Measurements from ENCODE around the gene GPSM1. TPM values are rescaled to one million over a fixed set of nuclear protein-coding genes. Genes with fewer than 3 reads are reported as not detected.

GPSM1 gene
- polyA plus RNA-seq, 1 of the 3 experiments (the other 2 are of a cell fraction), result 26.7 TPM

- no peak for DNase-seq
- Histone ChIP-seq H3K79me2 (ENCODE audit: insufficient read depth) (0 out of 2 replicates have a peak, but pooled peaks cover 9% of the 10 kb centered on the region), H3K9ac (no peak overlapping the region), H3F3A (replicated peaks; ENCODE audit: insufficient read depth) (peaks cover 10% of the 10 kb centered on the region), H3K4me2 (no peak overlapping the region), H2AFZ (ENCODE audit: low read depth) (no peak overlapping the region), H3K4me3 (ENCODE audit: low read depth in 2 of 2, low read length in 1 of 2) (no peak overlapping the region), H3K9me3 (no peaks in the 10 kb centered on the region), H3K4me1 (ENCODE audit: control insufficient read depth in 1 of 2, insufficient read depth in 2 of 2, low read depth in 1 of 2, low read length in 1 of 2) (no peaks in the 10 kb centered on the region), H3K27me3 (ENCODE audit: insufficient read depth) (no peaks in the 10 kb centered on the region), H4K20me1 (ENCODE audit: insufficient read depth) (no peaks in the 10 kb centered on the region), H3K27ac (ENCODE audit: low read depth in 2 of 2, low read length in 1 of 2) (no peak overlapping the region), H3K36me3 (replicated peaks in 1 of 2; ENCODE audit: control insufficient read depth in 1 of 2, insufficient read depth in 2 of 2, low read length in 1 of 2) (peaks cover 39 to 61% of the 10 kb centered on the region in 2 experiments), H3K9me2 (no peaks in the 10 kb centered on the region)
- ChIA-PET CTCF (interaction anchor here (1.1 to 2.6 kb wide), 5 partner anchors 11 to 77 kb away, joined by 3 to 11 read pairs (median 8); partner anchors contain the start of genes DNLZ and SNAPC4), POLR2A (interaction anchor here (1.2 to 1.8 kb wide), 2 partner anchors 17 to 26 kb away, joined by 4 to 5 read pairs; partner anchors contain the start of gene DNLZ)
- WGBS (ENCODE audit: low lambda C conversion rate), result 94% methylated on average over 12 of the region's 14 CpGs
- TF ChIP-seq SMC3 (IDR thresholded peaks at IDR 0.05; ENCODE audit: low read depth, low read length) (no peak), USF2 (IDR thresholded peaks at IDR 0.05; ENCODE audit: borderline replicate concordance, low read depth, low read length) (no peak), EP300 (IDR thresholded peaks at IDR 0.05; ENCODE audit: borderline replicate concordance in 1 of 2, low read depth in 1 of 2, low read length in 1 of 2) (no peak), RXRA (IDR thresholded peaks at IDR 0.05; ENCODE audit: borderline replicate concordance, low read depth) (no peak), JUND (IDR thresholded peaks at IDR 0.05) (no peak), NRF1 (IDR thresholded peaks at IDR 0.05; ENCODE audit: low read depth, low read length) (no peak), SIN3A (IDR thresholded peaks at IDR 0.05; ENCODE audit: borderline replicate concordance, low read depth, low read length) (no peak), NFIC (IDR thresholded peaks at IDR 0.05; ENCODE audit: borderline replicate concordance) (no peak), TCF12 (IDR thresholded peaks at IDR 0.05) (no peak)
Measured at GRCh38 chr9:136389396-136389795, 62.1 kb downstream of the GPSM1 start.

GRCh38 chr9:136391737-136392537, 64.6 kb downstream of the GPSM1 start:
- DNase-seq, result no peak
- no peak overlapping the region for H3K9ac ChIP-seq
- H4K20me1 ChIP-seq (ENCODE audit: insufficient read depth), result no peaks in the 10 kb centered on the region
- peaks cover 36 to 83% of the 10 kb centered on the region in 2 experiments for H3K36me3 ChIP-seq (replicated peaks in 1 of 2; ENCODE audit: control insufficient read depth in 1 of 2, insufficient read depth in 2 of 2, low read length in 1 of 2)
- no peak overlapping the region for H3K4me3 ChIP-seq (ENCODE audit: low read depth in 2 of 2, low read length in 1 of 2)
- no peaks in the 10 kb centered on the region for H3K9me2 ChIP-seq
- H3K27me3 ChIP-seq (ENCODE audit: insufficient read depth), result no peaks in the 10 kb centered on the region
- no peak overlapping the region for H3K4me2 ChIP-seq
- H3F3A ChIP-seq (replicated peaks; ENCODE audit: insufficient read depth), result peaks cover 5% of the 10 kb centered on the region
- H3K4me1 ChIP-seq (ENCODE audit: control insufficient read depth in 1 of 2, insufficient read depth in 2 of 2, low read depth in 1 of 2, low read length in 1 of 2), result no peaks in the 10 kb centered on the region
- 95% methylated on average over 24 of the region's 28 CpGs for WGBS (ENCODE audit: low lambda C conversion rate)
- CTCF ChIA-PET, result interaction anchor here (0.8 to 3.1 kb wide), 10 partner anchors 9 to 240 kb away, joined by 3 to 11 read pairs (median 4); partner anchors contain the start of genes DNLZ and SNAPC4
- H3K27ac ChIP-seq (ENCODE audit: low read depth in 2 of 2, low read length in 1 of 2), result no peak overlapping the region
- no peak overlapping the region for H2AFZ ChIP-seq (ENCODE audit: low read depth)
- H3K79me2 ChIP-seq (ENCODE audit: insufficient read depth), result peaks cover 15% of the 10 kb centered on the region; the same call in 1 of the 2 replicates
- no peaks in the 10 kb centered on the region for H3K9me3 ChIP-seq
- POLR2A ChIA-PET, result interaction anchor here (1.2 kb wide), 1 partner anchor 18 kb away, joined by 3 read pairs; no protein-coding TSS in a partner anchor
- TF ChIP-seq PBX3 (IDR thresholded peaks at IDR 0.05), result no peak
- TF ChIP-seq RXRA (IDR thresholded peaks at IDR 0.05; ENCODE audit: borderline replicate concordance, low read depth), result no peak
- TF ChIP-seq YY1 (IDR thresholded peaks at IDR 0.05; ENCODE audit: low read depth), result no peak
- no peak for TF ChIP-seq TAF1 (IDR thresholded peaks at IDR 0.05; ENCODE audit: borderline replicate concordance, low read depth, low read length)
- TF ChIP-seq CTCF (IDR thresholded peaks at IDR 0.05), result no peak
- no peak for TF ChIP-seq SMC3 (IDR thresholded peaks at IDR 0.05; ENCODE audit: low read depth, low read length)
- no peak for TF ChIP-seq NRF1 (IDR thresholded peaks at IDR 0.05; ENCODE audit: low read depth, low read length)
- no peak for TF ChIP-seq RFX5 (IDR thresholded peaks at IDR 0.05; ENCODE audit: low read length)
- no peak for TF ChIP-seq TCF12 (IDR thresholded peaks at IDR 0.05)
- TF ChIP-seq MXI1 (IDR thresholded peaks at IDR 0.05; ENCODE audit: low read depth, low read length), result no peak
- no peak for TF ChIP-seq GATA2 (CRISPR knock-in tag; IDR thresholded peaks at IDR 0.05)
- TF ChIP-seq FOXM1 (IDR thresholded peaks at IDR 0.05; ENCODE audit: low read depth), result no peak
- no peak for TF ChIP-seq IRF3 (IDR thresholded peaks at IDR 0.05; ENCODE audit: low read depth, low read length)
- no peak for TF ChIP-seq TEAD4 (IDR thresholded peaks at IDR 0.05; ENCODE audit: borderline replicate concordance, insufficient read depth)
- TF ChIP-seq ELF1 (IDR thresholded peaks at IDR 0.05), result no peak
- TF ChIP-seq MAX (IDR thresholded peaks at IDR 0.05; ENCODE audit: low read depth), result no peak
- no peak for TF ChIP-seq EZH2phosphoT487 (IDR thresholded peaks at IDR 0.05; ENCODE audit: borderline replicate concordance, low read depth)

Measured in SK-N-SH (cell line).